NCI-H146 treated with DMSO at 0.1 percent for 48 hours (cell line): ENCODE results near the gene TENT5A.
A peak's percentile ranks its signal among the peaks of the same experiment; 100 is the strongest.
"Not testable (repeated sequence)": the region's sequence is repeated elsewhere in the genome, so short reads cannot be mapped to it uniquely, and the experiment has no call there.

Source experiments
- DNase-seq: peaks from one replicate; lab custom pipeline; 2025; ENCODE audit not compliant: unreplicated experiment; lab: John Stamatoyannopoulos, UW

TENT5A gene

GRCh38 chr6:81752084-81752920, at the start of gene TENT5A:
TSS of gene TENT5A (minus strand) at chr6:81752681. CDS start at chr6:81752141, 540 bp downstream.
- DNase-seq, result peak; percentile 76

GRCh38 chr6:81801489-81801888, 49.0 kb upstream of the TENT5A start:
- DNase-seq, result no peak

- DNase-seq, result no peak
These were observed 48.2 kb upstream of the TENT5A start for GRCh38 chr6:81800666-81801065.

- no peak for DNase-seq
These were observed 46.8 kb upstream of the TENT5A start for GRCh38 chr6:81799323-81799722.

GRCh38 chr6:81797591-81797990, 45.1 kb upstream of the TENT5A start:
- DNase-seq, result no peak

- no peak for DNase-seq
These were observed 43.4 kb upstream of the TENT5A start for GRCh38 chr6:81795890-81796289.

- no peak for DNase-seq
These were observed 41.5 kb upstream of the TENT5A start for GRCh38 chr6:81793821-81794475.

GRCh38 chr6:81792826-81793225, 40.3 kb upstream of the TENT5A start:
- DNase-seq, result no peak

GRCh38 chr6:81791756-81792155, 39.3 kb upstream of the TENT5A start:
- DNase-seq, result no peak

GRCh38 chr6:81790034-81790433, 37.6 kb upstream of the TENT5A start:
- DNase-seq, result no peak

- no peak for DNase-seq
These were observed 36.8 kb upstream of the TENT5A start for GRCh38 chr6:81789291-81789690.

- DNase-seq, result no peak
These were observed 36.3 kb upstream of the TENT5A start for GRCh38 chr6:81788748-81789147.

GRCh38 chr6:81787313-81788068, 35.0 kb upstream of the TENT5A start:
- DNase-seq, result no peak

GRCh38 chr6:81786150-81786549, 33.7 kb upstream of the TENT5A start:
- no peak for DNase-seq

- no peak for DNase-seq
These were observed 32.9 kb upstream of the TENT5A start for GRCh38 chr6:81785377-81785776.

GRCh38 chr6:81783893-81784292, 31.4 kb upstream of the TENT5A start:
- no peak for DNase-seq

- no peak for DNase-seq
These were observed 29.1 kb upstream of the TENT5A start for GRCh38 chr6:81781624-81782023.

- no peak for DNase-seq
These were observed 25.2 kb upstream of the TENT5A start for GRCh38 chr6:81777586-81778268.

GRCh38 chr6:81776219-81776618, 23.7 kb upstream of the TENT5A start:
- DNase-seq, result not testable (repeated sequence)

GRCh38 chr6:81774542-81774941, 22.1 kb upstream of the TENT5A start:
- peak; percentile 65 for DNase-seq

- DNase-seq, result no peak
These were observed 21.4 kb upstream of the TENT5A start for GRCh38 chr6:81773887-81774286.
